NCI-H1105 (cell line): Measurements from ENCODE around the gene SCN2B.

Source experiments
- DNase-seq: peaks from one replicate; lab custom pipeline; 2025; lab: John Stamatoyannopoulos, UW

The SCN2B gene

GRCh38 chr11:118135051-118135795, 41.2 kb downstream of the SCN2B start:
- no peak for DNase-seq

GRCh38 chr11:118133816-118134215, 42.6 kb downstream of the SCN2B start:
- no peak for DNase-seq

GRCh38 chr11:118132385-118133151, 43.9 kb downstream of the SCN2B start:
- no peak for DNase-seq

- DNase-seq: no peak
These were observed 46.8 kb downstream of the SCN2B start for GRCh38 chr11:118129471-118130172.

GRCh38 chr11:118128721-118129470, 47.5 kb downstream of the SCN2B start:
- DNase-seq: no peak

- no peak for DNase-seq
These were observed 48.1 kb downstream of the SCN2B start for GRCh38 chr11:118128310-118128709.

GRCh38 chr11:118126082-118126838, 50.2 kb downstream of the SCN2B start:
- DNase-seq: no peak

- DNase-seq: no peak
These were observed 51.4 kb downstream of the SCN2B start for GRCh38 chr11:118124929-118125535.

GRCh38 chr11:118120793-118121192, 55.6 kb downstream of the SCN2B start:
- DNase-seq: no peak

- DNase-seq: no peak
These were observed 58.4 kb downstream of the SCN2B start for GRCh38 chr11:118117790-118118601.

GRCh38 chr11:118115048-118115447, 61.4 kb downstream of the SCN2B start:
- no peak for DNase-seq

- DNase-seq: no peak
These were observed 62.2 kb downstream of the SCN2B start for GRCh38 chr11:118114266-118114665.

GRCh38 chr11:118112711-118113430, 63.6 kb downstream of the SCN2B start:
- DNase-seq: no peak
